HepG2 (cell line): ENCODE measurements around the gene EEF1A2. TPM values are rescaled to one million over a fixed set of nuclear protein-coding genes. Genes with fewer than 3 reads are reported as not detected.

Source experiments
- AGO2 ChIP-seq: fragments of 200-400 bp; formaldehyde crosslinking; optimal IDR thresholded peaks from 2 replicates; pipeline ENCODE3; 2017; ENCODE audit warnings: mild to moderate bottlenecking, low read depth, low read length, moderate library complexity
- ARHGAP35 ChIP-seq: sonication (generic); formaldehyde crosslinking; IDR thresholded peaks from 2 replicates; pipeline ENCODE4 v1.9.0; 2022; ENCODE audit warnings: mild to moderate bottlenecking, inconsistent platforms, moderate library complexity, missing genetic modification reagents, borderline replicate concordance
- EED ChIP-seq: sonication (generic); formaldehyde crosslinking; IDR thresholded peaks from 2 replicates; pipeline ENCODE4 v1.5.0; 2020; ENCODE audit warnings: mild to moderate bottlenecking, missing genetic modification reagents
- EHMT2 ChIP-seq: fragments of 200-600 bp; sonication (generic); IDR thresholded peaks from 2 replicates; pipeline ENCODE4 v1.7.0; 2017; ENCODE audit warnings: antibody characterized with exemption, low read depth, low read length, borderline replicate concordance
- EZH2 ChIP-seq: conservative IDR thresholded peaks from 2 replicates; pipeline ENCODE4 v1.6.1; 2012; ENCODE audit warnings: mild to moderate bottlenecking, low read depth, low read length, moderate library complexity
- HES4 ChIP-seq: sonication (generic); formaldehyde crosslinking; IDR thresholded peaks from 2 replicates; pipeline ENCODE4 v1.9.0; 2021; ENCODE audit warnings: mild to moderate bottlenecking, missing genetic modification reagents, borderline replicate concordance
- KDM5A ChIP-seq: fragments of 200-600 bp; sonication (generic); IDR thresholded peaks from 2 replicates; pipeline ENCODE4 v1.7.0; 2018; ENCODE audit warnings: antibody characterized with exemption, mild to moderate bottlenecking, low read length, borderline replicate concordance
- MXD1 ChIP-seq: sonication (generic); formaldehyde crosslinking; IDR thresholded peaks from 2 replicates; pipeline ENCODE4 v1.4.0; 2020; ENCODE audit warnings: mild to moderate bottlenecking, missing genetic modification reagents
- PBX3 ChIP-seq: sonication (generic); formaldehyde crosslinking; IDR thresholded peaks from 2 replicates; pipeline ENCODE4 v1.8.1; 2023; ENCODE audit warnings: missing genetic modification reagents, inconsistent platforms, borderline replicate concordance
- SAP130 ChIP-seq: IDR thresholded peaks from 2 replicates; pipeline ENCODE4 v1.6.1; 2016; ENCODE audit warnings: low read depth
- SRSF4 ChIP-seq: fragments of 200-400 bp; formaldehyde crosslinking; IDR thresholded peaks from one replicate; pipeline ENCODE4 v1.6.1; 2018; ENCODE audit warnings: mild to moderate bottlenecking, low read depth, low read length, moderate library complexity; ENCODE audit not compliant: poor library complexity, severe bottlenecking
- ZFP91 ChIP-seq: sonication (generic); formaldehyde crosslinking; IDR thresholded peaks from 2 replicates; pipeline ENCODE4 v1.9.0; 2022; ENCODE audit warnings: missing genetic modification reagents, mild to moderate bottlenecking, borderline replicate concordance
- ZGPAT ChIP-seq: IDR thresholded peaks from 2 replicates; pipeline ENCODE4 v1.6.1; 2016; ENCODE audit warnings: mild to moderate bottlenecking
- ZNF224 ChIP-seq: sonication (generic); formaldehyde crosslinking; IDR thresholded peaks from 2 replicates; pipeline ENCODE4 v1.5.0; 2020; ENCODE audit warnings: mild to moderate bottlenecking, missing genetic modification reagents
- ZNF678 ChIP-seq: sonication (generic); formaldehyde crosslinking; IDR thresholded peaks from 2 replicates; pipeline ENCODE4 v1.4.0; 2020; ENCODE audit warnings: mild to moderate bottlenecking, missing genetic modification reagents
- ZNF724P ChIP-seq: sonication (generic); formaldehyde crosslinking; IDR thresholded peaks from 2 replicates; pipeline ENCODE4 v1.8.0; 2022; ENCODE audit warnings: missing genetic modification reagents, borderline replicate concordance
- ZNF879 ChIP-seq: sonication (generic); formaldehyde crosslinking; IDR thresholded peaks from 2 replicates; pipeline ENCODE4 v1.8.1; 2023; ENCODE audit warnings: missing genetic modification reagents
- polyA plus RNA-seq, 8 experiments: library from polyadenylated mRNA; depleted of rRNA in 3 of 8; stranded (reverse) in 7 of 8; unstranded in 1 of 8; fragments of >200 nt; fragmentation: Illumina TruSeq in 4 of 8; extraction: Trizol in 4 of 8; gene quantifications; 2 replicates each; pipeline versions ENCODE4 v1.2.1 to v1.2.3, GENCODE V29; 2011 to 2016; ENCODE audit warnings: low read depth in 4 of 8, missing spikeins in 1 of 8, mixed read lengths in 1 of 8; ENCODE audit not compliant: insufficient read depth in 1 of 8
- total RNA-seq, 5 experiments: library from RNA; depleted of rRNA; stranded (reverse); fragments of >200 nt; fragmentation: Illumina TruSeq; extraction: Trizol; gene quantifications; 2 replicates each; pipeline ENCODE4 v1.2.3, GENCODE V29; 2016; ENCODE audit warnings: low read depth in 1 of 5
- TF ChIP-seq, protein P1 (sequence below): sonication (generic); formaldehyde crosslinking; IDR thresholded peaks from 2 replicates; pipeline ENCODE4 v1.4.0; 2020; ENCODE audit warnings: low read depth, mild to moderate bottlenecking, missing genetic modification reagents
- TF ChIP-seq, protein P2 (sequence below): sonication (generic); formaldehyde crosslinking; IDR thresholded peaks from 2 replicates; pipeline ENCODE4 v1.4.0; 2020; ENCODE audit warnings: missing genetic modification reagents

EEF1A2 gene
- total and polyA plus RNA-seq, 2 of the 13 experiments (the other 11 are each of a cell fraction or from before 2014, with no cell fraction given) = 0.44 to 0.87 TPM

DNA sequence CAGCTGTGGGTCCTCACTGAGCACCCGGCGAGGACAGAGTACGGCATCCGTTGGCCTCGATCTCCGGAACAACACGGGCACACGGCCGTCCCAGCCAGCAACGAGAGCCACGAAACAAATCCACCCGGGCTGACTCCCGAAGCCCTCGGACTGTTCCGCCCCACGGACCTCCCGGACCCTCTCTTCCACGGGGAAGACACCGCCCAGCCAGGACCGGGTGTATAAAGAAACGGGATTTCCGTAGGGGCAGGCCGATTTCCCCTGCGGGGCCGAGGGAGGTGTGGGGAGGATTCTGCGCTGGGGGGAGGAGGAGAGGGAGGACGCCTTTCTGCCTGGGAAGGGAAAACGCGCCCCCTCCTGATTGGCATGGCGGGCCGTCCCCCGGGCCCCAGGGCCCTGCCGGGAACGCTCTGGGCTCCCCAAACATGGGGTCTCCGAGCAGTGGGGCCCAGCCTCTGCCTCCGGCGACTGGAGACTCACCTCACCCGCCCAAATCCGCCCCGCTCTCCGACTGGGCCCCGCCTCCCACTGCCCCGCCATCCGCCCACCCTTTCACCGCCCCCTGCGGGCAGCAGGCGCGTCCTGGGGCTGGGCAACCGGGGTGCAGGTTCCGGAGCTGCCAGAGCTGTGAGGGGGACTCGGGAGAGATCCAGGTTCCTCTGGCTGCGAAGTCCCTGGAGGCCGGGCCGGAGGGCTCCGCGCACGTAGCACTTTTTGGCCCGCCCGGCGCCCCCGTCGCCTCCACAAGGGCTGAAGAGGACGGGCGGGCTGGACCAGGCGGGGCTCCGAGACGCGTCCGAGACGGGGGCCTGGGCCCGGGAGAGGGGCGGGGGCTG, 21.0 kb upstream of the EEF1A2 start (continued):
- TF ChIP-seq KDM5A (no peak), ZNF678 (no peak), EED (peak; percentile 23; the same call in 1 of the 2 replicates), HES4 (CRISPR knock-in tag) (no peak), ZNF724P (CRISPR knock-in tag) (no peak), ZNF879 (CRISPR knock-in tag) (0 out of 2 replicates have a peak, but pooled peaks have one; percentile 33), MXD1 (0 out of 2 replicates have a peak, but pooled peaks have one; percentile 21), SAP130 (CRISPR knock-in tag) (peak; percentile 16; the same call in 1 of the 2 replicates), SRSF4 (no peak), ZFP91 (CRISPR knock-in tag) (0 out of 2 replicates have a peak, but pooled peaks have one; percentile 2), ARHGAP35 (CRISPR knock-in tag) (0 out of 2 replicates have a peak, but pooled peaks have one; percentile 5), PBX3 (CRISPR knock-in tag) (no peak), AGO2 (peak; percentile 19), ZNF224 (CRISPR knock-in tag) (no peak), EHMT2 (no peak), EZH2 (peak; percentile 98; the same call in 1 of the 2 replicates), ZGPAT (CRISPR knock-in tag) (0 out of 2 replicates have a peak, but pooled peaks have one; percentile 17)
- TF ChIP-seq, protein P1, sequence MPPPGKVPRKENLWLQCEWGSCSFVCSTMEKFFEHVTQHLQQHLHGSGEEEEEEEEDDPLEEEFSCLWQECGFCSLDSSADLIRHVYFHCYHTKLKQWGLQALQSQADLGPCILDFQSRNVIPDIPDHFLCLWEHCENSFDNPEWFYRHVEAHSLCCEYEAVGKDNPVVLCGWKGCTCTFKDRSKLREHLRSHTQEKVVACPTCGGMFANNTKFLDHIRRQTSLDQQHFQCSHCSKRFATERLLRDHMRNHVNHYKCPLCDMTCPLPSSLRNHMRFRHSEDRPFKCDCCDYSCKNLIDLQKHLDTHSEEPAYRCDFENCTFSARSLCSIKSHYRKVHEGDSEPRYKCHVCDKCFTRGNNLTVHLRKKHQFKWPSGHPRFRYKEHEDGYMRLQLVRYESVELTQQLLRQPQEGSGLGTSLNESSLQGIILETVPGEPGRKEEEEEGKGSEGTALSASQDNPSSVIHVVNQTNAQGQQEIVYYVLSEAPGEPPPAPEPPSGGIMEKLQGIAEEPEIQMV (CRISPR knock-in tag) = peak; percentile 28; the same call in 1 of the 2 replicates
- TF ChIP-seq, protein P2, sequence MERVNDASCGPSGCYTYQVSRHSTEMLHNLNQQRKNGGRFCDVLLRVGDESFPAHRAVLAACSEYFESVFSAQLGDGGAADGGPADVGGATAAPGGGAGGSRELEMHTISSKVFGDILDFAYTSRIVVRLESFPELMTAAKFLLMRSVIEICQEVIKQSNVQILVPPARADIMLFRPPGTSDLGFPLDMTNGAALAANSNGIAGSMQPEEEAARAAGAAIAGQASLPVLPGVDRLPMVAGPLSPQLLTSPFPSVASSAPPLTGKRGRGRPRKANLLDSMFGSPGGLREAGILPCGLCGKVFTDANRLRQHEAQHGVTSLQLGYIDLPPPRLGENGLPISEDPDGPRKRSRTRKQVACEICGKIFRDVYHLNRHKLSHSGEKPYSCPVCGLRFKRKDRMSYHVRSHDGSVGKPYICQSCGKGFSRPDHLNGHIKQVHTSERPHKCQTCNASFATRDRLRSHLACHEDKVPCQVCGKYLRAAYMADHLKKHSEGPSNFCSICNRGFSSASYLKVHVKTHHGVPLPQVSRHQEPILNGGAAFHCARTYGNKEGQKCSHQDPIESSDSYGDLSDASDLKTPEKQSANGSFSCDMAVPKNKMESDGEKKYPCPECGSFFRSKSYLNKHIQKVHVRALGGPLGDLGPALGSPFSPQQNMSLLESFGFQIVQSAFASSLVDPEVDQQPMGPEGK (CRISPR knock-in tag) = no peak; the same call in 1 of the 2 replicates
